Tibial nerve (tissue), 4 donors: Measurements from ENCODE around the gene PDE8B. TPM values are rescaled to one million over a fixed set of nuclear protein-coding genes. Genes with fewer than 3 reads are reported as not detected.

Experiments
- DNase-seq, 2 donors: peaks; one replicate each; pipeline ENCODE4 v3.0.0-alpha.2; 2019; ENCODE audit warnings: low spot score in 2 of 2
- H3K27ac ChIP-seq, 4 donors: fragments of 200-600 bp; sonication (generic) in 3 of 4; one replicate each; pipeline ENCODE4 v1.5.1; 2017 to 2019; ENCODE audit warnings: mild to moderate bottlenecking in 1 of 4
- H3K27me3 ChIP-seq, 2 donors: fragments of 200-600 bp; sonication (generic) in 1 of 2; one replicate each; pipeline versions ENCODE4 v1.5.1 to v1.6.0; 2017 to 2019
- H3K36me3 ChIP-seq, 3 donors: fragments of 200-600 bp; sonication (generic); one replicate each; pipeline ENCODE4 v1.5.1; 2018 to 2019
- H3K4me1 ChIP-seq, 4 donors: fragments of 200-600 bp; sonication (generic) in 3 of 4; one replicate each; pipeline ENCODE4 v1.5.1; 2017 to 2019
- H3K4me3 ChIP-seq, 4 donors: fragments of 200-600 bp; sonication (generic) in 3 of 4; one replicate each; pipeline ENCODE4 v1.5.1; 2017 to 2019; ENCODE audit warnings: mild to moderate bottlenecking in 1 of 4, moderate library complexity in 1 of 4
- H3K9me3 ChIP-seq, 4 donors: fragments of 200-600 bp; sonication (generic) in 3 of 4; one replicate each; pipeline ENCODE4 v1.5.1; 2017 to 2019
- CTCF ChIP-seq, 5 experiments: fragments of 200-600 bp in 3 of 5; fragments of 450-650 bp in 2 of 5; sonication (generic) in 3 of 5; IDR thresholded peaks; one replicate each; pipeline ENCODE4 v1.5.1; 2016 to 2019; ENCODE audit warnings: antibody characterized with exemption in 5 of 5, mild to moderate bottlenecking in 3 of 5, moderate library complexity in 2 of 5
- EP300 ChIP-seq, 2 donors: sonication (generic); formaldehyde crosslinking; IDR thresholded peaks; one replicate each; pipeline ENCODE4 v1.6.1; 2017; ENCODE audit warnings: antibody characterized with exemption in 2 of 2, mild to moderate bottlenecking in 1 of 2
- POLR2A ChIP-seq, 2 donors: fragments of 450-650 bp; IDR thresholded peaks; one replicate each; pipeline ENCODE4 v1.6.1; 2017; ENCODE audit warnings: antibody characterized with exemption in 2 of 2, mild to moderate bottlenecking in 2 of 2, moderate library complexity in 2 of 2
- WGBS, 2 donors: methylation state at CpG; one replicate each; pipeline ENCODE4 v1.1.5; 2018; 5-methylcytosine and 5-hydroxymethylcytosine counted together
- total RNA-seq, 4 donors: library from RNA; depleted of rRNA; stranded (reverse); fragments of >200 nt; gene quantifications; one replicate each; pipeline ENCODE4 v1.1.0, GENCODE V29; 2016

PDE8B gene
- total RNA-seq, 4 donors from 2014 or later = 6.3 to 8.8 (median 7.2) TPM

- TF ChIP-seq EP300 (IDR thresholded peaks at IDR 0.05) (no peak), CTCF (IDR thresholded peaks at IDR 0.05) (no peak), POLR2A (IDR thresholded peaks at IDR 0.05) (no peak)
- WGBS, 2 donors = 83 to 92% methylated on average over 1 of the region's 1 CpG
- DNase-seq = no peak
- Histone ChIP-seq H3K27ac (no peak overlapping the region), H3K4me1 (no peaks in the 10 kb centered on the region), H3K9me3 (no peaks in the 10 kb centered on the region), H3K4me3 (no peak overlapping the region), H3K36me3 (no peaks in the 10 kb centered on the region), H3K27me3 (no peaks in the 10 kb centered on the region)
These were observed 48.2 kb downstream of the PDE8B start for GRCh38 chr5:77258652-77259051.

GRCh38 chr5:77259476-77259875 is 49.0 kb downstream of the PDE8B start:
- H3K36me3 ChIP-seq = no peaks in the 10 kb centered on the region
- DNase-seq = no peak
- no peak overlapping the region for H3K27ac ChIP-seq
- H3K4me3 ChIP-seq = no peak overlapping the region
- no peaks in the 10 kb centered on the region for H3K27me3 ChIP-seq
- no peaks in the 10 kb centered on the region for H3K4me1 ChIP-seq
- TF ChIP-seq POLR2A (IDR thresholded peaks at IDR 0.05) = no peak
- TF ChIP-seq EP300 (IDR thresholded peaks at IDR 0.05) = no peak
- TF ChIP-seq CTCF (IDR thresholded peaks at IDR 0.05) = no peak
- no peaks in the 10 kb centered on the region for H3K9me3 ChIP-seq

- TF ChIP-seq EP300 (IDR thresholded peaks at IDR 0.05) = no peak
- TF ChIP-seq CTCF (IDR thresholded peaks at IDR 0.05) = no peak
- TF ChIP-seq POLR2A (IDR thresholded peaks at IDR 0.05) = no peak
- H3K27ac ChIP-seq = no peak overlapping the region
- H3K4me3 ChIP-seq = no peak overlapping the region
- no peak for DNase-seq
- H3K9me3 ChIP-seq = no peaks in the 10 kb centered on the region
- WGBS, 2 donors = 51 to 64% methylated on average over 1 of the region's 1 CpG
- no peaks in the 10 kb centered on the region for H3K27me3 ChIP-seq
- H3K4me1 ChIP-seq = no peaks in the 10 kb centered on the region
- no peaks in the 10 kb centered on the region for H3K36me3 ChIP-seq
These were observed 52.2 kb downstream of the PDE8B start for GRCh38 chr5:77262697-77263096.

GRCh38 chr5:77266291-77266690 is 55.8 kb downstream of the PDE8B start:
- Histone ChIP-seq H3K27me3 (no peaks in the 10 kb centered on the region), H3K4me1 (no peaks in the 10 kb centered on the region), H3K9me3 (peaks cover 0 to 12% (median 2%) of the 10 kb centered on the region in 4 donors), H3K4me3 (no peak overlapping the region), H3K27ac (no peak overlapping the region), H3K36me3 (no peaks in the 10 kb centered on the region)
- 66 to 68% methylated on average over 2 of the region's 2 CpGs for WGBS, 2 donors
- no peak for TF ChIP-seq POLR2A (IDR thresholded peaks at IDR 0.05)
- no peak for TF ChIP-seq CTCF (IDR thresholded peaks at IDR 0.05)
- no peak for TF ChIP-seq EP300 (IDR thresholded peaks at IDR 0.05)
- DNase-seq = no peak

GRCh38 chr5:77267496-77267895 is 57.0 kb downstream of the PDE8B start:
- WGBS, 2 donors = 83 to 87% methylated on average over 3 of the region's 3 CpGs
- H3K9me3 ChIP-seq = peaks cover 0 to 12% (median 2%) of the 10 kb centered on the region in 4 donors
- H3K27me3 ChIP-seq = no peaks in the 10 kb centered on the region
- H3K4me3 ChIP-seq = no peak overlapping the region
- TF ChIP-seq EP300 (IDR thresholded peaks at IDR 0.05) (no peak), CTCF (IDR thresholded peaks at IDR 0.05) (no peak), POLR2A (IDR thresholded peaks at IDR 0.05) (no peak)
- H3K36me3 ChIP-seq = no peaks in the 10 kb centered on the region
- no peak overlapping the region for H3K27ac ChIP-seq
- no peak for DNase-seq
- no peaks in the 10 kb centered on the region for H3K4me1 ChIP-seq
